Inflammatory macrophage treated with lipopolysaccharide for 4 hours (primary cell): ENCODE measurements around the gene DRG2.
A peak's percentile ranks its signal among the peaks of the same experiment; 100 is the strongest.

ENCODE experiments used
- DNase-seq: peaks from one replicate; pipeline ENCODE4 v3.0.0-alpha.2; 2020

The DRG2 gene

DNA sequence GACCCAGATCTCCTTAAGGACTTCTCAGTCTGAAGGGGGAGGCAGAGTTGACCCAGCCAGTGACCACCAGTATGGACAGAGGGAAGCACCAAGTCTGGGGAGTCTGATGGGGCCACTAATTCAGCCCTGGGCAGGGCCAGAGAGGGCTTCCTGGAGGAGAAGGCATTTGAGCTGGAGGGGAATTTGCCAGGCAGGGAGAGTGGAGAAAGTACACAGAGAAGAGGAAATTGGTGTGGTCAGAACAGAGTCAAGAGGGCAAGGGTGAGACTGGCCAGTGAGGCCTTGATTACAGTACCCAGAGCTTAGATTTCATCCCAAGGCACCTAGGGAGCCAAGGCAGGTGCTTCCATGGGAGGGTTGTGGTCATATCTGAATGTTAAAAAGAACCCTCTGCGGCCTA is 57.1 kb downstream of the DRG2 start:
- DNase-seq, result peak; percentile 51

GRCh38 chr17:18145811-18146210 is 58.1 kb downstream of the DRG2 start:
- no peak for DNase-seq

DNA sequence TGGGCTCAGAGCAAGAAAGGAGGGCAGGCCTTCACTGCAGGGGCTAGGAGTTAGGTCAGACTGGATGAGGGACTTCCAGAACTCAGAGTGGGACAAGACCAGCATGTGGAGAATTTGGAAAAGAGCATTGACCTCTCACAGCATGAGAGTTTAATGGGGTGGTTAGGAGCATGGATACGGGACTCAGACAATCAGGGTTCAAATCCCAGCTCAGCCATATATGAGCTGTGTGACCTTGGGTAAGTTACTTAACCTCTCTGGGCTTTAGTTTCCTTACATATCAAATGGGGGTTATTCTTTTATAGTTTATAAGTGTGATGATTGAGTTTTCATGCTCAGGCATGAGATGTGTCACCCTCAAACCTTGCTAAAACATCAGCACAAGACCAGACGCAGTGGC is 58.5 kb downstream of the DRG2 start:
- DNase-seq, result no peak

- DNase-seq, result no peak
These were observed 59.2 kb downstream of the DRG2 start for GRCh38 chr17:18146980-18147379.

GRCh38 chr17:18148586-18148985 is 60.8 kb downstream of the DRG2 start:
- no peak for DNase-seq

GRCh38 chr17:18151290-18151689 is 63.5 kb downstream of the DRG2 start:
- no peak for DNase-seq

DNA sequence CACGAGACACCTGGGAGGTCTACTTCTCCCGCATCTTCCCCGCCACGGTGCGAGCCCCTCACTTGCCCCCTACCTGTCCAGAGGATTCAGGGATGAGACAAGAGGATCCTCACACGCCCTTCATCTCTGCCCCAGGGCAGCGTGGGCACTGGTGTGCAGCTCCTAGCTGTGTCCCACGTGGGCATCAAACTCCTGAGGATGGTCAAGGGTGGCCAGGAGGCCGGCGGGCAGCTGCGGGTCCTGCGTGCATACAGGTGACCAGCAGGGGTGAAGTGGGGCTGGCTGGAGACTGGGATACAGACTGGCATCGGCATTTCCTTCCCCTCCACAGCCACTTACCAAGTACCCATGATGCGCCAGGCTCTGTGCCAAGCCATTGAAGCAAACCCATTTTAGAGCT is 67.4 kb downstream of the DRG2 start:
- DNase-seq, result no peak

GRCh38 chr17:18156171-18156975 is 68.6 kb downstream of the DRG2 start:
- no peak for DNase-seq

GRCh38 chr17:18156976-18157280 is 69.2 kb downstream of the DRG2 start:
- no peak for DNase-seq
